Right ventricle myocardium superior (tissue), 1 donor: ENCODE measurements around the gene CBX1. TPM values are rescaled to one million over a fixed set of nuclear protein-coding genes. Genes with fewer than 3 reads are reported as not detected.

Experiments
- ATAC-seq: fragments of 200-7000 bp; cut with Tn5 transposase; one replicate; pipeline ENCODE4 v1.9.1; 2020; ENCODE audit warnings: mild to moderate bottlenecking; ENCODE audit not compliant: poor library complexity
- DNase-seq: peaks from one replicate; pipeline ENCODE4 v3.0.0-alpha.2; 2020
- intact Hi-C: fragments of 100-400 bp; cut with DNase I; formaldehyde crosslinking; loops from one replicate; pipeline ENCODE4 v1.11.2; 2022
- long read RNA-seq: library from polyadenylated mRNA; unstranded; transcript quantifications from one replicate; pipeline ENCODE4 v2.0.0, GENCODE V29; 2021
- total RNA-seq: library from RNA; stranded (reverse); fragmentation: NEBNext Ultra II Directional; extraction: Animal tissue kit (Norgen Biotek cat#: 25700); gene quantifications from one replicate; pipeline ENCODE4 v1.2.1, GENCODE V29; 2021
- donor health status: DM: no; HTN: yes; CAD: no; lungs with severe emphysema.

CBX1 gene
- 31.7 TPM for total RNA-seq
- long read RNA-seq, partial matches to known transcripts: 0 of 2 reads
- long read RNA-seq, other reads (novel, unspliced or antisense): 0 of 2 reads

- peak; percentile 99 for ATAC-seq
- intact Hi-C loops: no loop called here
- peak; percentile 97 for DNase-seq
These were observed at the start of gene CBX1 for GRCh38 chr17:48101012-48101720. TSS of gene CBX1 (minus strand) at chr17:48101478. CDS start at chr17:48077004, 24,474 bp downstream.

GRCh38 chr17:48150597-48151001 lies 49.3 kb upstream of the CBX1 start:
- no peak for ATAC-seq
- DNase-seq: no peak
- intact Hi-C loops: no loop called here

DNA sequence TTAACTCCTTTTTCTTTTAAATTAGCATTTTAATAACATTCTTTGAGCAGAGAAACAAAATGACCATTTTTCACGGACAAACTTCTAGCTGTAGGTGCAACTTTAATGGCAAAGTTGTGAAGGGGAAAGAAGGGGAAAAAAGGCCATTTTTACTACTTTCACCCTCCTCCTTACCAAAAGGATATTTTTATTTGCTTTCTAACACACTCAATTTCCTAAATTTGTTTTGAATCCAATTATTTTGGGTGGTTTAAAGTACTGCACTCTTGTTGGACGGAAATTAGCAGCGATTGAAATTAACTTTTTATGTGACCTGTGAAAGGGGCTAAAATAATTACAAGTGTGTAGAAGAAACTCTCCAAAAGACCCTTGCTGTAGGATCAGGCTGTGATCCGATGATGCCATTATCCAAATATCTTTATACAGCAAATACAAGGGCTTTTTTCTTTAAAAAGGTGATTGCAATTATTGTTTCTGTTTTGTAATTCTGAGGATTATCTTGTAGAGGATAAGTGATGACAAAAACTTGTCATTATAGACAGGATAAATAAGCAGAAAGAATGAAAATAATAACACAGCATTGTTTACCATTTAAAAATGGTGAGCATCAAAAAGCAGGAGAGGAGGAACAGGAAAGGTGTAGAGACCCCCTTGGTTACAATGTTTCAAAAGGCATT lies 48.6 kb upstream of the CBX1 start:
- intact Hi-C loops: no loop called here
- ATAC-seq: no peak
- no peak for DNase-seq

DNA sequence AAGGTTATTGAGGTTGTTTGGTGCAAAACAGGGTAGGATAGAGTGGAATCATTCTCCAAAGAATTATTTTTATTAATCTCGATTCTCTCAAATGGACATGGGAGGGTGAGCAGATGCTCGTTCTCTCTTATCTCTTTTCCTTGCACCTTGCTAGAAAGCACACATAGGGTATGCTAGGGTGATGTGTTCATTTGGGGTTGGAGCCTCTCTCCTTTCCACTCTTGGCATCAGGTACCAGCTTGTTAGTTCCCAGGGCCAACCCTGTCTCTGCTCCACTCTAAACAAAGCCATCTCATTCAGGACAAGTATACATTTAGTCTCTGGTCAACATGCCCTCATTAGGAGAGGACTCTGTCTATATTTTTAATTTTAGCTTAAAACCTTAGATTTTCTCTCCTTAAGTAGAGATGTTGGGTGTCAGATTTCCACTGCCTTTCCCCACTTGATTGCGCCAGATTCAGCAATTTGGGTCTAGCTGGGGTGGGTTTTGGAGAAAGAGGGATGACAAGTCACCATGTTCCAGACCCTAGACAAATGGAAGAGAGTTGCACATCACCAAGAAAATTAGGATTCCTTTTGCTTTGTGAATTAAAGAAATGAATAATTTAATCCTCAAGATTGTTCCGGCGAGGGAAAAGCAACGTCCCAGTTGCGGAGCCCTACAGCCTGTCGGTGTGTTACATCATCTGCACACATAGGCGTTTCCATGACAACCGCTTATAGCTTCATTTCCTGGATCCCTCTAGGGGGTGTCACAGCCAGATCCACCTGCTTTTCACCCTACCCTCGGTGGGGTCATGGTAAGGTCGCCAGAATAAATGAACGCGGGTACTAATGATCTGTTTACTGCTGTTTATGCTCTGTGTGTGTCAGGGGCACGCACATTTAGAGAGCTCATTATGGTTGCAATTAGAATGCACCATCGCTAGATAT lies 47.8 kb upstream of the CBX1 start:
- intact Hi-C loops: no loop called here
- DNase-seq (no peak), ATAC-seq (no peak)

DNA sequence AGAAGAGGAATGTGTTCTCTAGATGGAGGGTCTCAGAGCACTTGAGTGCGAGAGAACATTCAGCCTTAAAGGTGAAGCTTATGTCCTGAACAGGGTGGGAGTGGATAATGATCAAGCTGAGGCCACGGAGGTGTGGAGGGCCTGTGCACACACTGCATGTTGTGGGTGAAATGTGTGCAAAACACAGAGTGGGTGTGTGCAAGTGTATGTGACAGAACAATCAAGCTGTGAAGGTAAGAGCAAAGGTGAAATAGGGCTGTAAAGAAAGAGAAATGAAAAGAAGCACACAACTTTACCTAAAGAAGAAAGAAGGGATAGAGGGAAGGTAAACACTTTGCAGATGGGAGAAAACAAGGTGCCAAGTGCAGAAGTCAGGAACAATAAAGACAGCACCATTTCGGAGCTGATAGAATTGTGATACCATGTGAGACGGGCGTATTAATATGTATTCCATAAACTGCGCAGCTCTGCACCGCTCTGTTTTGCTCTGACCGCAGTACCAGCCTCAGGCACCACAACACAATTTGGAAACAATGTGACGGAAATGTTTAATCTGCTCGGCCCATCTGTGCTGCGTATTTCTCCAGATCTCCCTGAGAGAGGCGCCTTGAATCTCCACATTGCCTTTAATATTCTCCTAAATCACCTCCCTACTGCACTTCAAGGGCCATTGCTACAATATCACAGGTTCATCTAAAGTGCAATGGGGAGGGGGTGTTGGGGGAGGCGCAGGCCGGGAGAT lies 46.9 kb upstream of the CBX1 start:
- intact Hi-C loops: no loop called here
- DNase-seq (no peak), ATAC-seq (no peak)

DNA sequence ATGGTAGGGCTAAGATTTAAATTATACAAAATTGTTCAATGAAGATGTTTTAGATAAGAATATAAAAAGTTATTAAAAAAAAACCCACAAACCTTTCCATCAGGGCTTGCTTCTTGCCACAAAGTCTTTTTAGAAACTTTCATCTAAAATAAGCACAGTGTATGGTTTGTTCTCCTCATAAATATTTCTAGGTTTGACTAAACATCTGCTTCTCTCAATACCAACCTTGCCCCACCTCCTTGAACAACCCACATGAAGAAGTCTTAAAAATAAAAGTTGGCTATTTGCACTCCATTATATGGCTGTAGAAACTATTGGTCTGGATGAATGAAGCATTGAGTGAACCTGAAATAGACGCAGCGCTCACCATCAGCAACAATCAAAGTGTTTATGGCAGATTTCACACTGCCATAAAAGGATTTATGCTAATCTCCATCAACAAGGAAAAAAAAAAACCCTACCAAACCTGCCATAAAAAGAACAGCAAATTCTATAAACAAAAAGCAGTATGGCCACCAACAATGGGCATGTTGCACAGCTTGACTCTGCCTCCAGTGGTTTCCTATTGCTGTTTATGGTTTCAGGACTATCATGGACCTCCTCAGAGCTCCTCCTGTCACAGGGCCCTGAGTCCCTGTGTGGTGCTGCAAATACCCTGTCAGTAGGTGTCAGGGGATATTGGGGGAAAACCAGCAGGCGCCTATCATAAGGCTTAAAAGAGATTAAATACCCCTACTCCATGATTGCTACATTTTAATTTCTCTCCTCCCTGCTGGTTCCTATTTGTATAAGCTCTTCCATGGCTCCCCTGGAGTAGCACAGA lies 43.9 kb upstream of the CBX1 start:
- ATAC-seq (no peak), DNase-seq (no peak)
- intact Hi-C loops: no loop called here

GRCh38 chr17:48144231-48144630 lies 43.0 kb upstream of the CBX1 start:
- intact Hi-C loops: no loop called here
- ATAC-seq: no peak
- DNase-seq: no peak

GRCh38 chr17:48143629-48144028 lies 42.4 kb upstream of the CBX1 start:
- ATAC-seq: no peak
- intact Hi-C loops: no loop called here
- DNase-seq: no peak

GRCh38 chr17:48139944-48140343 lies 38.7 kb upstream of the CBX1 start:
- intact Hi-C loops: no loop called here
- DNase-seq: no peak
- peak; percentile 58 for ATAC-seq

DNA sequence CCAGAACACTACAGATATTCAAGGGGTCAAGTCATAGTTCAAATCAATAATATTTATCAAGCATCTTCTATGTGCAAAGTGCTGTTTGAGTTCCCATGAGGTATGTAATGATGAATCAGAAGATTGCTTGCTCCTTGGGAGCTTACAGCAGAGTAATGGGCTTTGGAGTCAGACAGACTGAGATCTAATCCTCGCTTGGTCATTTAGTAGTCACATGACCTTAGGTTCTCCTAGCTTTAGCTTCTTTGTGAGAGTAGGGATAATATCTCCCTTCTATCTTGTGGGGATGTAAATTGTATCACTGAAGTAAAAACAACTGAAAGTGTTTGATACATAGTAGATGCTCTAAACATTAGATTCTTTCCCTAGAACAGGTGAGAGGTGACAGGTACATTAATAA lies 36.4 kb upstream of the CBX1 start:
- DNase-seq (no peak), ATAC-seq (no peak)
- intact Hi-C loops: no loop called here

DNA sequence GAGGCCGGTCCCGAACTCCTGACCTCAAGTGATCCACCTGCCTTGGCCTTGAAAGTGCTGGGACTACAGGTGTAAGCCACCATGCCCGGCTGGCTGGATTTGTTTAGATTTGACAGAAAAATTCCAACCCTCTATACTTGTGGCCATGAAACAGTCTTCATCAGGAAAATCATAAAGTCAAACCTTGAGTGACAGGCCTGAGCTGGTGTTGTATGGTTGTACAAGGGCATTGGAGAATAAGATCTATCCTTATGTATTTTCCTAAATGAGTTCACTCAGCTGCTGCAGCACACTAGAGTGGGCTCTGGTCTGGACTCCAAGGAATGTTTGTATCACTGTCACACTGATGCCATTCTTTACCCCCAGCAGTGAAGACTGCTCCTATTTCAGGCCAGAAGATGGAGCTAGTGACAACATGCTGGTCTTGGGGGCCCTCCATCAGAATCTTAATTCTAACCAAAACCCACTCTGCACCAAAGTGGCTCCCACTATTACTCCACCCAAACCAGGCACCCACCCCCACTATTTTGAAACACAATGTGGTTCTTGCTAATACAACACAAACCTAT lies 33.7 kb upstream of the CBX1 start:
- ATAC-seq (no peak), DNase-seq (no peak)
- intact Hi-C loops: no loop called here

DNA sequence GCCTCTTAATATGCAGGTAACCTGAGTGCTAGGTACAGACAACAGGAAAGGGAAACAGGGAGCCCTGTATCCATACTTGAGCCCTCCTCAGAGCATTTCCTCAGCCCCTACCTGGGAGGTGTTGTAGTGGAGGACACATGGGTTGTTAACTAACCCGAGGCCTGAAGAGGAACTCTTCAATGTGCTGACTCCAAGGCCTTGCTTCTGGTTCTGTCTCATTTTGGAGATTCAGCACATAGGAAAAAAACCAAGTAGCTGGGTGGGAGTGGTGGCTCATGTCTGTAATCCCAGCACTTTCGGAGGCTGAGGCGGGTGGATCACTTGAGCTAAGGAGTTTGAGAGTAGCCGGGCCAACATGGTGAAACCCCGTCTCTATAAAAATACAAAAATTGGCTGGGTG lies 31.1 kb upstream of the CBX1 start:
- ATAC-seq: peak; percentile 40
- no peak for DNase-seq
- intact Hi-C loops: no loop called here

- ATAC-seq: peak; percentile 93
- DNase-seq: no peak
- intact Hi-C loops: loop anchor here (2.0 kb wide), 1 partner anchor 107 kb away; no protein-coding TSS in a partner anchor
These were observed 30.0 kb upstream of the CBX1 start for GRCh38 chr17:48131216-48131824.

- ATAC-seq: no peak
- intact Hi-C loops: loop anchor here (2.0 to 5.0 kb wide), 2 partner anchors 43 to 105 kb away; no protein-coding TSS in a partner anchor
- DNase-seq: no peak
These were observed 28.7 kb upstream of the CBX1 start for GRCh38 chr17:48129981-48130380.

GRCh38 chr17:48128400-48128799 lies 27.1 kb upstream of the CBX1 start:
- ATAC-seq: no peak
- intact Hi-C loops: loop anchor here (5.0 kb wide), 1 partner anchor 41 kb away; no protein-coding TSS in a partner anchor

GRCh38 chr17:48127371-48128051 lies 26.2 kb upstream of the CBX1 start:
- intact Hi-C loops: loop anchor here (5.0 kb wide), 1 partner anchor 40 kb away; no protein-coding TSS in a partner anchor
- no peak for DNase-seq

More at GRCh38 chr17:48128400-48128799, 27.1 kb upstream of the CBX1 start:
- no peak for DNase-seq

More at GRCh38 chr17:48127371-48128051, 26.2 kb upstream of the CBX1 start:
- no peak for ATAC-seq
